Measurements from ENCODE around the gene PCDHB12. TPM values are rescaled to one million over a fixed set of nuclear protein-coding genes. Genes with fewer than 3 reads are reported as not detected.
A peak's percentile ranks its signal among the peaks of the same experiment; 100 is the strongest.
"Not testable (repeated sequence)": the region's sequence is repeated elsewhere in the genome, so short reads cannot be mapped to it uniquely, and the experiment has no call there.

The PCDHB12 gene
- total RNA-seq, 1 donor from 2014 or later = 3.5 TPM

DNA sequence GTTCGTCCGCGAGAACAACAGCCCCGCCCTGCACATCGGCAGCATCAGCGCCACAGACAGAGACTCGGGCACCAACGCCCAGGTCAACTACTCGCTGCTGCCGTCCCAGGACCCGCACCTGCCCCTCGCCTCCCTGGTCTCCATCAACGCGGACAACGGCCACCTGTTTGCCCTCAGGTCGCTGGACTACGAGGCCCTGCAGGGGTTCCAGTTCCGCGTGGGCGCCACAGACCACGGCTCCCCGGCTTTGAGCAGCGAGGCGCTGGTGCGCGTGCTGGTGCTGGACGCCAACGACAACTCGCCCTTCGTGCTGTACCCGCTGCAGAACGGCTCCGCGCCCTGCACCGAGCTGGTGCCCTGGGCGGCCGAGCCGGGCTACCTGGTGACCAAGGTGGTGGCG lies 1.8 kb downstream of the PCDHB12 start:
- not testable (repeated sequence) for DNase-seq (ENCODE audit: low spot score)

- not testable (repeated sequence) for DNase-seq (ENCODE audit: low spot score)
These were observed 2.3 kb downstream of the PCDHB12 start for GRCh38 chr5:141210849-141211248.

DNA sequence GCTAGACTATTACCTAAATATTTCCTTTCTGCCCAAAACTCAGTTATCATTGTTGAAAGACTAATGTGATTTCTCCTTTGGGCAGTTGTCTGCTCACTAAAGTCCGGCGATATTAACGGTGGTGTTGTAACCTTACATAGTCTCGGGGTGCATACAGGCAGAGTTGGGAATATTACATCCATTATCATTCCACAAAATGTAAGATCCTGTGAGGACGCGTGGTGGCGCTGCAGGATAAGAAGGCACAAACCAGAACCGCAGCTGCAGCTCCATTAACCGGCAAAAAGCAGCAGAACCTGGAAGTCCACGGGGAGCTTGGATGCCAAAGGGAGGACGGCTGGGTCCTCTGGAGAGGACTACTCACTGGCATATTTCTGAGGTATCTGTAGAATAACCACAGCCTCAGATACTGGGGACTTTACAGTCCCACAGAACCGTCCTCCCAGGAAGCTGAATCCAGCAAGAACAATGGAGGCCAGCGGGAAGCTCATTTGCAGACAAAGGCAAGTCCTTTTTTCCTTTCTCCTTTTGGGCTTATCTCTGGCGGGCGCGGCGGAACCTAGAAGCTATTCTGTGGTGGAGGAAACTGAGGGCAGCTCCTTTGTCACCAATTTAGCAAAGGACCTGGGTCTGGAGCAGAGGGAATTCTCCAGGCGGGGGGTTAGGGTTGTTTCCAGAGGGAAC lies 5.3 kb downstream of the PCDHB12 start, which contains the start of gene PCDHB13:
TSS of gene PCDHB13 (plus strand) at position 264 of the 684 bp plus-strand sequence. CDS start at position 469, 205 bp downstream.
- peak; percentile 53 for DNase-seq (ENCODE audit: low spot score)

- not testable (repeated sequence) for DNase-seq (ENCODE audit: low spot score)
These were observed 6.1 kb downstream of the PCDHB12 start for GRCh38 chr5:141214583-141214982.

DNA sequence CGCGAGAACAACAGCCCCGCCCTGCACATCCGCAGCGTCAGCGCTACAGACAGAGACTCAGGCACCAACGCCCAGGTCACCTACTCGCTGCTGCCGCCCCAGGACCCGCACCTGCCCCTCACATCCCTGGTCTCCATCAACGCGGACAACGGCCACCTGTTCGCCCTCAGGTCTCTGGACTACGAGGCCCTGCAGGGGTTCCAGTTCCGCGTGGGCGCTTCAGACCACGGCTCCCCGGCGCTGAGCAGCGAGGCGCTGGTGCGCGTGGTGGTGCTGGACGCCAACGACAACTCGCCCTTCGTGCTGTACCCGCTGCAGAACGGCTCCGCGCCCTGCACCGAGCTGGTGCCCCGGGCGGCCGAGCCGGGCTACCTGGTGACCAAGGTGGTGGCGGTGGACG lies 7.0 kb downstream of the PCDHB12 start:
- DNase-seq (ENCODE audit: low spot score) = not testable (repeated sequence)

- DNase-seq (ENCODE audit: low spot score) = not testable (repeated sequence)
These were observed 7.5 kb downstream of the PCDHB12 start for GRCh38 chr5:141216035-141216434.

DNA sequence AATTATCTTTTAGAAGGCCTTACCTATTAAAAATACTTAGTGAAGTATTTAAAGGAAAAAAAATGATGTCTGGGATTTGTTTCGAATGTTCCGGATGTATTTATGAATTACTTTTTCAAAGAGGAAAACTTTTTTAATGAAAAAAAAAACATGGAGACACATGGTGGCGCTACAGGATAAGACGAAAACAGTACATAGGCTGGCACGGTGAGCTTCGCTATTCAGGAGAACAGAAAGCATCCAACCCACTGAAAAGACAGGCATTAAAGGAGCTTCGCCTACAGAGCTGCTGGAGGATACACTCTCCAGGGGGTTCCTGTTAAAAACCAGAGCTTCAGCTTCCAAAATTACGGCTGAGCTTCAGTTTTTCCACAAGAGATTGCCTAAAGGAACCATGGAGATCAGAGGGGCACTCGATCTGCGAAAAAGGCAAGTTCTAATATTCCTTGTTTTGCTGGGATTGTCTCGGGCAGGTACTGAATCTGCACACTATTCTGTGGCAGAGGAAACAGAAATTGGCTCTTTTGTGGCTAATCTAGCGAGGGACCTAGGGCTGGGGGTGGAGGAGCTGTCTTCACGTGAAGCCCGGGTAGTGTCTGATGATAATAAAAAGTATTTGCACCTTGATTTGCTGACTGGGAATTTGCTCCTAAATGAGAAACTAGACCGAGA lies 14.7 kb downstream of the PCDHB12 start, which contains the start of gene PCDHB14:
TSS of gene PCDHB14 (plus strand) at position 232 of the 672 bp plus-strand sequence. CDS start at position 395, 163 bp downstream.
- DNase-seq (ENCODE audit: low spot score) = no peak

- not testable (repeated sequence) for DNase-seq (ENCODE audit: low spot score)
These were observed 16.3 kb downstream of the PCDHB12 start for GRCh38 chr5:141224844-141225243.

GRCh38 chr5:141225421-141225820 lies 16.9 kb downstream of the PCDHB12 start:
- not testable (repeated sequence) for DNase-seq (ENCODE audit: low spot score)

- no peak for DNase-seq (ENCODE audit: low spot score)
These were observed 25.7 kb downstream of the PCDHB12 start for GRCh38 chr5:141234109-141234667.

DNA sequence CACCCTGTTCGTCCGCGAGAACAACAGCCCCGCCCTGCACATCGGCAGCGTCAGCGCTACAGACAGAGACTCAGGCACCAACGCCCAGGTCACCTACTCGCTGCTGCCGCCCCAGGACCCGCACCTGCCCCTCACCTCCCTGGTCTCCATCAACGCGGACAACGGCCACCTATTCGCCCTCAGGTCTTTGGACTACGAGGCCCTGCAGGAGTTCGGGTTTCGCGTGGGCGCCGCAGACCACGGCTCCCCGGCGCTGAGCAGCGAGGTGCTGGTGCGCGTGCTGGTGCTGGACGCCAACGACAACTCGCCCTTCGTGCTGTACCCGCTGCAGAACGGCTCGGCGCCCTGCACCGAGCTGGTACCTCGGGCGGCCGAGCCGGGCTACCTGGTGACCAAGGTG lies 27.4 kb downstream of the PCDHB12 start:
- not testable (repeated sequence) for DNase-seq (ENCODE audit: low spot score)

DNA sequence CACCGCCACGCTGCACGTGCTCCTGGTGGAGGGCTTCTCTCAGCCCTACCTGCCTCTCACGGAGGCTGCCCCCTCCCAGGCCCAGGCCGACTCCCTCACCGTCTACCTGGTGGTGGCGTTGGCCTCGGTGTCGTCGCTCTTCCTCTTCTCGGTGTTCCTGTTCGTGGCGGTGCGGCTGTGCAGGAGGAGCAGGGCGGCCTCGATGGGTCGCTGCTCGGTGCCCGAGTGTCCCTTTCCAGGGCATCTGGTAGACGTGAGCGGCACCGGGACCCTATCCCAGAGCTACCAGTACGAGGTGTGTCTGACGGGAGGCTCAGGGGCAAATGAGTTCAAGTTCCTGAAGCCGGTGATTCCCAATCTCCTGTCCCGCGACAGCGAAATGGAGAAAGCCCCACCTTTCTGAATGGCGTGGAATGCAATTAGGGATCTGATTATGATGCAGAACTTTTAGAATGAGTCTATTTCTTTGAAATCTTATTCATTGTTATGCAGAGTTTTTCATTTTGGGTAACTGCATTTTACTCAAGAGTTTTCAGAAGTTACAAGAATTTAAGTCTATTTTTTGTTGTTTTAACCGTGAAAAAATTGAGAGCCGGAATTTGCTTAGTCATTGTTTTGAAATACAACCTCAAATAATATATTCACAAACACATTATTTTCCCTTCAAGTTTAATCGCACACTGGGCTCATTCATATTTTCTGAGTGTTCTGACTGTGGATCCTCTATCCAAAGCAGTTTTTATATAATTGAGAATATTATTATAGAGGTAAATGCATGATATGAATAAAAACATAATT lies 28.2 kb downstream of the PCDHB12 start:
- no peak for DNase-seq (ENCODE audit: low spot score)

DNA sequence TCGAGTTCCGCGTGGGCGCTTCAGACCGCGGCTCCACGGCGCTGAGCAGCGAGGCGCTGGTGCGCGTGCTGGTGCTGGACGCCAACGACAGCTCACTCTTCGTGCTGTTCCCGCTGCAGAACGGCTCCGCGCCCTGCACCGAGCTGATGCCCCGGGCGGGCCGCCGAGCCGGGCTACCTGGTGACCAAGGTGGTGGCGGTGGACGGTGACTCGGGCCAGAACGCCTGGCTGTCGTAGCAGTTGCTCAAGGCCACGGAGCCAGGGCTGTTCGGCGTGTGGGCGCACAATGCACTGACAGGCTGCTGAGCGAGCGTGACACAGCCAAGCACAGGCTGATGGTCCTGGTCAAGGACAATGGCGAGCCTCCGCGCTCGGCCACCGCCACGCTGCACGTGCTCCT lies 33.0 kb downstream of the PCDHB12 start:
- no peak for DNase-seq (ENCODE audit: low spot score)

DNA sequence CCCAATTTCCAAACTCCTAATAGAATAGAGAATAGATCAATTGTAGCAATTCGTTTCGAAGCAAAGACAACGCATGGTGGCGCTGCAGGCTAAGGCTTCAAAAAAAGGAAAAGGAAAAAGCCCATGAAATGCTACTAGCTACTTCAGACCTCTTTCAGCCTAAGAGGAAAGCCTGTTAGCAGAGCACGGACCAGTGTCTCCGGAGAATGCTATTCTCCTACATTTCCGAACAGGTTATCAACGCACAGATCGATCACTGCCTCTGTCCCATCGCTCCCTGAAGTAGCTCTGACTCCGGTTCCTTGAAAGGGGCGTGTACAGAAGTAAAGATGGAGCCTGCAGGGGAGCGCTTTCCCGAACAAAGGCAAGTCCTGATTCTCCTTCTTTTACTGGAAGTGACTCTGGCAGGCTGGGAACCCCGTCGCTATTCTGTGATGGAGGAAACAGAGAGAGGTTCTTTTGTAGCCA lies 36.8 kb downstream of the PCDHB12 start, which contains the start of gene PCDHB15:
TSS of gene PCDHB15 (plus strand) at position 146 of the 468 bp plus-strand sequence. CDS start at position 330, 184 bp downstream.
- no peak for DNase-seq (ENCODE audit: low spot score)

- DNase-seq (ENCODE audit: low spot score) = not testable (repeated sequence)
These were observed 38.5 kb downstream of the PCDHB12 start for GRCh38 chr5:141246971-141247370.

GRCh38 chr5:141247434-141247833 lies 38.9 kb downstream of the PCDHB12 start:
- not testable (repeated sequence) for DNase-seq (ENCODE audit: low spot score)

DNA sequence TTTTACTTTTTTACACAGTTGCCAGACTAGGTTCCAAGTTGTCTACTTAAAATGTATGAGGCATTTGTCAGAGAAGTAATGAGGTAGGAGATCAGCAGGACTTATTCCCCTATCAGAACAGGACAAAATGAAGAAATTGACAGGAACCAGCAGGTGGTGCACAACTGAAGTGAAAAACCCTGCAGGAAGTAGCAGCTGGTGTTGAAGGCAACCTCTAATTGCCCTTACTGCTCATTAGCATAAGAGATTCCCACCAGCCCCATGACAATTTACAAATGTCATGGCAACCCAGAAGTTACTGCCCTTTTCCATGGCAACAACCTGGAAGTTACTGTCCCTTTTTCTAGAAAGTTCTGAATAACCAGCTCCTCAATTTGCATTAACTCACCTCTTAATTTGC lies 42.1 kb downstream of the PCDHB12 start:
- DNase-seq (ENCODE audit: low spot score) = no peak

DNA sequence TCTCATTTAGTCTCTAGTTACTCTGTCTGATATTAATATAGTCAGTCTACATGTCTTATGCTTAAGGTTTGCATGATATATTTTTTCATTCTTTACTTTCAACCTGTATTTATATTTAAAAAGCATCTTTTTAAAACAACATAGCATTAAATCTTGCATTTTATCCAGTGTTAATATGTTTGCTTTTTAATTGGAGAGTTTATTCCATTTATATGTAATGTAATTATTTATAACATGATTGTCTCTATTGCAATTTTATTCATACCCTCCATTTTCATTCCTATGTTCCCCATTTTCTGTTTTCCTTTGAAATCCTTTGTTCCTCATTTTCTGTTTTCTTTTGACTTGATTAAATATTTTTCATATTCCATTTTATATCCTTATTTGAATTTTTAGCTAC lies 49.9 kb downstream of the PCDHB12 start:
- DNase-seq (ENCODE audit: low spot score) = no peak

DNA sequence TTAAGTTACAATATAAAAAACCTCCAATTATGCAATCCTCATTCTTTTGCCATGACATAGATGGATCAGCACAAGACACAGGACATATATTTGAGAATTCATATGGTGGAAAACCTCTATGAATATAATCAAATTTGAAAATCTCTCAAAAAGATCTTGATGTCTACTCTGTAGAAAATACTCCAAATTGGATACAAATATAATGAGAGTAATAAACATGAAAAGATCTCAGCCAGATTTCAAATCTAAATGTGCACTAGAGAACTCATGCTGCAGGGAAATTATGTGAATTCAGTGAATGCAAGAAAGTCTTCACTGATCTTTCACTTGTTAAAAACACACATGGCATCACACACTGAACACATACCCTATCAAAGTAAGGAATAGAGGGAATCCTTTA lies 50.4 kb downstream of the PCDHB12 start:
- DNase-seq (ENCODE audit: low spot score) = no peak

DNA sequence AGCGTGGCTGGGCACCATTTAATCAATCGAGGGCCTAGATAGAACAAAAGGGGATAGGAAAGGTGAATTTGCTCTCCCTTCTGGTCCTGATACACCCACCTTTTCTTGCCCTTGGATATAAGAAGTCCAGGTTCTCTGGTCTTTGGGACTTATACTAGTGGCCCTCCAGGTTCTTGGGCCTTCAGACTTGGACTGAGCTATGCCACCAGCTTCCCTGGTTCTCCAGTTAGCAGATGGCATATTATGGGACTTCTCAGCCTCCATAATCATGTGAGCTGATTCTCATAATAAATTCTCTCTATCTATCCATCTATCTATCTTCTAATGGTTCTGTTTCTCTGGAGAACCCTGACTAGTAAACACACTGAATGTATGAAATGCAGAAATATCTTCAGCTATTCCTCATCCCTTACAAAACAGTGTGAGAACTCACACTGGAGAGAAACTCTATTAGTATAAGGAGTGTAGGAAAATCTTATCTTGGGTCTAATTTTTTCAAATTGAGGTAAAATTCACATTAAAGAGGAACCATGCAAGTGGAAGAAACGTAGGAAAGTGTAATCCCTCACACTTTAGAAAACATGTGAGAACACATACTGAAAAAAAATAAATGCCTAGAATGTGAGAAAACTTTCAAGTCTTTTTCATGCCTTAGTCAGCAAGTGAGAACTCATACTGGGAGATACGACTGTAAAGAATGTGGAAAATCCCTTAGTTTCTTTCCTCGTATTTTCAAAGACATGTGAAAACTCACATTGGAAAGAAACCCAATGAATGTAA lies 52.1 kb downstream of the PCDHB12 start:
- no peak for DNase-seq (ENCODE audit: low spot score)

GRCh38 chr5:141261238-141261546 lies 52.7 kb downstream of the PCDHB12 start:
- DNase-seq (ENCODE audit: low spot score) = no peak

Measured in mucosa of gallbladder (tissue), 1 donor.